CD4-positive, alpha-beta T cell (primary cell): ENCODE data around the gene LBR. TPM values are rescaled to one million over a fixed set of nuclear protein-coding genes. Genes with fewer than 3 reads are reported as not detected.
A peak's percentile ranks its signal among the peaks of the same experiment; 100 is the strongest.

ENCODE experiments used
- ATAC-seq: fragments of 200-7000 bp; cut with Tn5 transposase; one replicate; pipeline ENCODE4 v1.10.0; 2022; ENCODE audit warnings: mild to moderate bottlenecking; ENCODE audit not compliant: poor library complexity
- CTCF ChIA-PET: fragments of 350-600 bp; sonication (Branson Sonifier 250); formaldehyde crosslinking; loops from one replicate; lab custom pipeline; 2021; ENCODE audit warnings: antibody characterized with exemption, inconsistent platforms; lab: Charles Lee
- POLR2A ChIA-PET: fragments of 350-600 bp; sonication (Branson Sonifier 250); formaldehyde crosslinking; loops from one replicate; lab custom pipeline; 2021; ENCODE audit warnings: antibody characterized with exemption, inconsistent platforms; lab: Charles Lee
- DNase-seq, 14 experiments: peaks; one replicate each; pipeline ENCODE4 v3.0.0-alpha.2; 2013 to 2020; ENCODE audit warnings: mixed read lengths in 2 of 14
- H3K27ac ChIP-seq, 2 donors: one replicate each; pipeline versions ENCODE4 v1.5.1 to v1.7.0; 2013; ENCODE audit warnings: low read length in 2 of 2, low read depth in 1 of 2, mild to moderate bottlenecking in 1 of 2
- H3K27me3 ChIP-seq, 2 experiments: 1 replicate in 1 of 2; 2 replicates in 1 of 2; pipeline versions ENCODE4 v1.6.1 to v1.7.0; 2013; ENCODE audit warnings: low read length in 2 of 2, control low read depth in 1 of 2, mild to moderate bottlenecking in 1 of 2, moderate library complexity in 1 of 2; ENCODE audit not compliant: insufficient read depth in 2 of 2, control insufficient read depth in 1 of 2
- H3K36me3 ChIP-seq: one replicate; pipeline ENCODE4 v1.6.1; 2013; ENCODE audit warnings: low read length, control low read depth; ENCODE audit not compliant: insufficient read depth
- H3K4me1 ChIP-seq: one replicate; pipeline ENCODE4 v1.6.1; 2013; ENCODE audit warnings: low read length, control low read depth; ENCODE audit not compliant: insufficient read depth
- H3K4me3 ChIP-seq: one replicate; pipeline ENCODE4 v1.5.1; 2013; ENCODE audit warnings: mild to moderate bottlenecking, low read length, moderate library complexity
- H3K9me3 ChIP-seq, 2 experiments: 1 replicate in 1 of 2; 2 replicates in 1 of 2; pipeline versions ENCODE4 v1.6.1 to v1.7.0; 2013; ENCODE audit warnings: low read length in 2 of 2, mild to moderate bottlenecking in 2 of 2, control low read depth in 1 of 2, moderate library complexity in 1 of 2; ENCODE audit not compliant: control insufficient read depth in 1 of 2, insufficient read depth in 1 of 2
- H3K27ac Mint-ChIP-seq: one replicate; pipeline ENCODE4 v1.8.0; 2020; ENCODE audit warnings: mixed read lengths
- H3K27me3 Mint-ChIP-seq: one replicate; pipeline ENCODE4 v1.8.0; 2021; ENCODE audit warnings: mixed read lengths
- H3K36me3 Mint-ChIP-seq: one replicate; pipeline ENCODE4 v1.8.0; 2021; ENCODE audit warnings: low read depth, mixed read lengths
- H3K4me1 Mint-ChIP-seq: one replicate; pipeline ENCODE4 v1.8.0; 2021; ENCODE audit warnings: low read depth, mixed read lengths
- H3K4me3 Mint-ChIP-seq: one replicate; pipeline ENCODE4 v1.8.0; 2020; ENCODE audit warnings: mild to moderate bottlenecking, mixed read lengths
- H3K9me3 Mint-ChIP-seq: one replicate; pipeline ENCODE4 v1.8.0; 2020; ENCODE audit warnings: mixed read lengths
- intact Hi-C, 2 experiments: fragments of 100-400 bp; cut with DNase I in 1 of 2; cut with micrococcal nuclease in 1 of 2; formaldehyde crosslinking; loops; one replicate each; pipeline versions ENCODE4 v1.15.1 to v1.9.0; 2023 to 2025; cut with DNase I, micrococcal nuclease
- total RNA-seq, 174 experiments: library from RNA in 2 of 174; stranded (reverse) in 2 of 174; gene quantifications; one replicate each; pipeline ENCODE4 v1.2.3 and lab custom pipeline; 2021 to 2026
- TF ChIP-seq, protein P1 (sequence below): fragments of 200-600 bp; IDR thresholded peaks from one replicate; pipeline ENCODE4 v1.8.0; 2022; ENCODE audit warnings: antibody characterized with exemption, mild to moderate bottlenecking

Gene LBR
- total RNA-seq, 2 experiments from 2014 or later, result 118 to 129 TPM

DNA sequence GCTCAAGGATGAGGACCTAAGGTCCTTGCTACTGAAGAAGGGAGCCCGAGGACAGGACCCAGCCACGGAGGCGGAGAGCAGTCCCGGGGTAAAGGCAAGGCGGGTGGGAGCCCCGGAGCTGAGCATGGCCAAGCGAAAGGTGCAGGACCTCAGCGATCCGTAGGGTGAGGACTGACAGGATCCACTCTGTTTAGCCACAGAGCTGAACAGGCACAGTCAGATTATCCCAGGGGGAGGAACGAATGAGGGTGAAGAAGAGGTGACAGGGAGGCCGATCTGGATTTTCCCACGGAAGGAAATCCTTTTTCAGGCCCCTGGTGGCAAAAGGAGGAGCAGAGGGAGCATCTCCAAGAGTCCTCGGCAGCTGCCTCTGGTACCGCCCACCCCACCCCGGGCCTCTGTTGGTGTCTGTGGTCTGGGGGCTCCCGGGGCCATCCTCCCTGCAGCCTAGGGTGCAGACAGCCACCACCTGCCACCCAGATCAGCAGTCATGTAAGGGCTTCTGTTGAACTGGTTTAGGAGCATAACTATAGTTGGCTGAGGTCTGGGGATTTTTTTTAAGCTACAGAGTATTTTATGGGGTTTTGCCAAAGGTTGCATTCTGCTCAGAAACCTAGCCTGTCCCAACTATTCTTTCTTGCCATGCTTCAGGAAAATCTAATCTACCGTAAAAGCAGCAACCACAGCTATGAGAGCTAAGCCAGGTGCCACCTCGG lies 32.3 kb upstream of the LBR start:
- intact Hi-C loops, result loop anchor here in 1 of 2 experiments (1.0 kb wide), 1 partner anchor 14 kb away; no protein-coding TSS in a partner anchor
- TF ChIP-seq, protein P1, sequence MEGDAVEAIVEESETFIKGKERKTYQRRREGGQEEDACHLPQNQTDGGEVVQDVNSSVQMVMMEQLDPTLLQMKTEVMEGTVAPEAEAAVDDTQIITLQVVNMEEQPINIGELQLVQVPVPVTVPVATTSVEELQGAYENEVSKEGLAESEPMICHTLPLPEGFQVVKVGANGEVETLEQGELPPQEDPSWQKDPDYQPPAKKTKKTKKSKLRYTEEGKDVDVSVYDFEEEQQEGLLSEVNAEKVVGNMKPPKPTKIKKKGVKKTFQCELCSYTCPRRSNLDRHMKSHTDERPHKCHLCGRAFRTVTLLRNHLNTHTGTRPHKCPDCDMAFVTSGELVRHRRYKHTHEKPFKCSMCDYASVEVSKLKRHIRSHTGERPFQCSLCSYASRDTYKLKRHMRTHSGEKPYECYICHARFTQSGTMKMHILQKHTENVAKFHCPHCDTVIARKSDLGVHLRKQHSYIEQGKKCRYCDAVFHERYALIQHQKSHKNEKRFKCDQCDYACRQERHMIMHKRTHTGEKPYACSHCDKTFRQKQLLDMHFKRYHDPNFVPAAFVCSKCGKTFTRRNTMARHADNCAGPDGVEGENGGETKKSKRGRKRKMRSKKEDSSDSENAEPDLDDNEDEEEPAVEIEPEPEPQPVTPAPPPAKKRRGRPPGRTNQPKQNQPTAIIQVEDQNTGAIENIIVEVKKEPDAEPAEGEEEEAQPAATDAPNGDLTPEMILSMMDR, result no peak
- peak overlapping the region; percentile 31 for H3K27ac Mint-ChIP-seq
- no peaks in the 10 kb centered on the region for H3K9me3 ChIP-seq
- peaks cover 36% of the 10 kb centered on the region for H3K4me1 ChIP-seq
- DNase-seq, result no peak
- H3K4me3 Mint-ChIP-seq, result no peak overlapping the region
- H3K4me3 ChIP-seq, result no peak overlapping the region
- H3K9me3 Mint-ChIP-seq, result no peaks in the 10 kb centered on the region
- CTCF ChIA-PET, result interaction anchor here (1.8 kb wide), 1 partner anchor 14 kb away, joined by 7 read pairs; no protein-coding TSS in a partner anchor
- H3K27ac ChIP-seq, result no peak overlapping the region
- H3K27me3 ChIP-seq, result no peaks in the 10 kb centered on the region
- peaks cover 26% of the 10 kb centered on the region for H3K4me1 Mint-ChIP-seq
- no peaks in the 10 kb centered on the region for H3K27me3 Mint-ChIP-seq
- no peaks in the 10 kb centered on the region for H3K36me3 ChIP-seq
- H3K36me3 Mint-ChIP-seq, result no peaks in the 10 kb centered on the region
- POLR2A ChIA-PET, result interaction anchor here (0.7 to 2.4 kb wide), 4 partner anchors 15 to 539 kb away, joined by 3 to 16 read pairs (median 8); partner anchors contain the start of genes LBR and SDE2
- ATAC-seq, result no peak

DNA sequence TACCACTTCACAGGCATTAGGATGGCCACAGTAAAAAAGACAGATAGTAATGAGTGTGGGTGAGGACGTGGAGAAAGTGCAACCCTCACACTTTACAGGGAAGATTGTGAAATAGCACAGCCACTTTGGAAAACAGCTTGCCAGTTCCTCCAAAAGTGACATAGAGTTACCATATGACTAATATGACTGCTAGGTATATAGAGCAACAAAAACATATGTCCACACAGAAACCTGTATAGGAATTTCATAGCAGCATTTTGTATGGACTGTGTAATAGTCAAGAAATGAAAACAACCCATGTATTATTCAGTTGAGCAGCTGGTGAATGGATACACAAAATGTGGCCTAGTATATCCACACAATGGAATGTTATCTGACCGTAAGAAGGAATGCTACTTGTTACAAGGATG lies 30.4 kb upstream of the LBR start:
- Histone ChIP-seq H3K36me3 (no peaks in the 10 kb centered on the region), H3K4me1 (peaks cover 36% of the 10 kb centered on the region), H3K4me3 (no peak overlapping the region), H3K27ac (no peak overlapping the region), H3K27me3 (no peaks in the 10 kb centered on the region), H3K9me3 (no peaks in the 10 kb centered on the region)
- CTCF ChIA-PET, result no interaction called here
- Mint-ChIP-seq H3K4me3 (no peak overlapping the region), H3K4me1 (peaks cover 34% of the 10 kb centered on the region), H3K27me3 (no peaks in the 10 kb centered on the region), H3K36me3 (no peaks in the 10 kb centered on the region), H3K9me3 (no peaks in the 10 kb centered on the region), H3K27ac (no peak overlapping the region)
- TF ChIP-seq, protein P1, result no peak
- POLR2A ChIA-PET, result interaction anchor here (1.3 kb wide), 1 partner anchor 30 kb away, joined by 3 read pairs; the partner anchor contains the start of gene LBR
- DNase-seq (no peak), ATAC-seq (no peak)
- intact Hi-C loops, result no loop called here

DNA sequence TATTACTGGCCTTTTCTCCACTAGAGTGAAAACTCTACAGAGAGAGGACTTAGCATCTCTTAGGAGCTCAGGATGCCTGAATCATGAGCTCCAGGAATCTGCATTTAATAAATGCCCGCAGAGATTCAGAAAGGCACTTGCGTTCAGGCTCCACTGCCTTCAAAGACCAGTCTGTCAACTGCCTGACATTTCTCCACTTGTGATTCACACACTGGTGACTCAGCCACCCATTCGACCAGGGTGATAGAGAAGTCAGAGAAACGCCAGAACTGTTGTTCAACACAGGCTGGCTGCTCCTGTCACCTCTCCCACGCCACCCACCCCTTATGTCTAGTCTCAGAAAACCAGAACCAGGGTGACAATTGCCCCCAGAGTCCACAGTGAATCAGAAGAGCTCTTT lies 26.9 kb upstream of the LBR start:
- Mint-ChIP-seq H3K27me3 (no peaks in the 10 kb centered on the region), H3K27ac (no peak overlapping the region), H3K4me3 (no peak overlapping the region), H3K36me3 (no peaks in the 10 kb centered on the region), H3K4me1 (peaks cover 25% of the 10 kb centered on the region), H3K9me3 (no peaks in the 10 kb centered on the region)
- Histone ChIP-seq H3K4me1 (peaks cover 18% of the 10 kb centered on the region), H3K27ac (no peak overlapping the region), H3K27me3 (no peaks in the 10 kb centered on the region), H3K9me3 (peaks cover 0 to 4% of the 10 kb centered on the region in 2 experiments), H3K36me3 (no peaks in the 10 kb centered on the region), H3K4me3 (no peak overlapping the region)
- intact Hi-C loops, result no loop called here
- TF ChIP-seq, protein P1, result no peak
- ATAC-seq, result peak; percentile 26
- CTCF ChIA-PET, result interaction anchor here (0.7 to 1.6 kb wide), 3 partner anchors 20 to 30 kb away, joined by 3 to 4 read pairs (median 3); no protein-coding TSS in a partner anchor
- peak in 8 of 14 experiments; percentile 23 to 71 (median 42) for DNase-seq
- POLR2A ChIA-PET, result interaction anchor here (0.8 to 1.9 kb wide), 2 partner anchors 9 to 26 kb away, joined by 3 to 10 read pairs; partner anchors contain the start of gene LBR
